HL-60/S4 (cell line): ENCODE results near the gene RAD51AP2.

Experiments
- in situ Hi-C: fragments of 300-500 bp; cut with MboI; formaldehyde crosslinking; loops from 2 replicates; pipeline ENCODE4 v1.14.3; 2022; ENCODE audit warnings: low sequenced_read_pairs

RAD51AP2 gene

DNA sequence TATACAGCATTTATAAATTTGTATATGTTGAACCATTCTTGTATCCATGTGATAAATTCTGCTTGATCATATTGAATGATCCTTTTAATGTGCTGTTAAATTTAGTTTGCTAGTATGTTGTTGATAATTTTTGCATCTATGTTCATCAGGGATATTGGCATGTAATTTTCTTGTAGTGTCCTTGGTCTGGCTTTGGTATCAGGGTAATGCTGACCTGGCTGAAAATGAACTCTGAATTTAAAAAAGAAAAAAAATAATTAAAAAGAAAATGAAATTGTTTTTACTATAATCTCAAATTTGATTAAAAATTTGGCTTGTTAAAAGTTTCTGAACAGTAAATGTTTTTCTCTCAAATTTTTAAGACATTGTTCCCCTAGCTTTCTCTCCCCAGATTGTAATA is 46.3 kb downstream of the RAD51AP2 start:
- in situ Hi-C loops = no loop called here

- in situ Hi-C loops = no loop called here
These were observed 47.2 kb downstream of the RAD51AP2 start for GRCh38 chr2:17470855-17471641.

DNA sequence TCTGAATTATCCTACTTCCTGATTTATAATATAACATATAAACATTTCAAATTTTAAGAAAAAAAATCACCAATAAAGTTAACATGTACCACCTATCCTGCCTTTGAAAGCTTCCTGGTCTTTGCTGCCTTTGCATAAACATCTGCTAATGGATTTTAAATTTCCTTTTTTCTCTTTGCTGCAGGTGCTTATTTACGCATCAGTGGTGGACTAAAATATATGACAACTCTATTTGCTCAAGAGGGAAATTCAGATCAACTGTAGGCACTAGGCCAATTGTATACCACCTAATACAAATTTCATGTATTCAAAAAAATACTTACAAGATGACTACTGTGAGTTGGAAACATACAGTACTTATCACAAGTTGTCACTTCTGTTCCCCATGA is 57.2 kb downstream of the RAD51AP2 start:
- in situ Hi-C loops = no loop called here
